Measurements from ENCODE around the gene CAMTA1. TPM values are rescaled to one million over a fixed set of nuclear protein-coding genes. Genes with fewer than 3 reads are reported as not detected.

The CAMTA1 gene
- total RNA-seq, 1 donor from 2014 or later, result 43.1 TPM

- intact Hi-C loops (cut with micrococcal nuclease), result no loop called here
Measured at GRCh38 chr1:7467476-7468175, 682.4 kb downstream of the CAMTA1 start.

- intact Hi-C loops (cut with micrococcal nuclease), result no loop called here
Measured at GRCh38 chr1:7468248-7468647, 683.0 kb downstream of the CAMTA1 start.

DNA sequence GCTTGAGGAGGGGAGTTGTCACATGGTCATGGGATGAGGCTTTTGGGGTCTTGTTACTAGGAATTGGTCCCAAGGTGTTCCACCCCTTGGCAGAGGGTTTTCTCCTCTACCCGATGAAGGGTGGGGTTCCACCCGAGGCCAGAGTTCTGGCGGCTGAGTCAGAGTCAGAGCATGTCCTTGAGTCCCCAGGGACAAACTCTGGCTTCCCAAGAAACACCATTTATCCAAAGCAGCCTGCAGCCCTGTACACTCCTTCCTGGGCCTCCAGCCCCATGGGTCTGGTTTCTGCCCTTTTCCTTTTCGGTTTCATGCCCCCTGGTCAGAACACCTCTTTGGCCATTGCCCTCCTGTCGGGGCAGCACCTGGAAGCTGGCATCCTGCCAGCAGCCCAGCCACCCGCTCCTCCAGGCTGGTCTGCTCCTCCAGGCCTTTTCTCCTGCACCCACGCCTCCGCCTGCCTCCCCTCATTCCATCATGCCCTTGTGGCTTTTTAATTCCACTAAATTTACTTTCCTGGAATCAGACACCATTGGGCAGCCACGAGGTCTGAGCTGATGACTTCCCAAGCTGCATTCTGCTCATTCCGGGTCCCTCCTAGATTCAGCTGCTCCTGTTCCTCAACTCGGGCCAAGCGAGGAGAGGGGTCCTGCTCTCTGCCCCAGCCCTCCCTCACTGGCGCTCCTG lies 684.1 kb downstream of the CAMTA1 start:
- intact Hi-C loops (cut with micrococcal nuclease), result no loop called here

DNA sequence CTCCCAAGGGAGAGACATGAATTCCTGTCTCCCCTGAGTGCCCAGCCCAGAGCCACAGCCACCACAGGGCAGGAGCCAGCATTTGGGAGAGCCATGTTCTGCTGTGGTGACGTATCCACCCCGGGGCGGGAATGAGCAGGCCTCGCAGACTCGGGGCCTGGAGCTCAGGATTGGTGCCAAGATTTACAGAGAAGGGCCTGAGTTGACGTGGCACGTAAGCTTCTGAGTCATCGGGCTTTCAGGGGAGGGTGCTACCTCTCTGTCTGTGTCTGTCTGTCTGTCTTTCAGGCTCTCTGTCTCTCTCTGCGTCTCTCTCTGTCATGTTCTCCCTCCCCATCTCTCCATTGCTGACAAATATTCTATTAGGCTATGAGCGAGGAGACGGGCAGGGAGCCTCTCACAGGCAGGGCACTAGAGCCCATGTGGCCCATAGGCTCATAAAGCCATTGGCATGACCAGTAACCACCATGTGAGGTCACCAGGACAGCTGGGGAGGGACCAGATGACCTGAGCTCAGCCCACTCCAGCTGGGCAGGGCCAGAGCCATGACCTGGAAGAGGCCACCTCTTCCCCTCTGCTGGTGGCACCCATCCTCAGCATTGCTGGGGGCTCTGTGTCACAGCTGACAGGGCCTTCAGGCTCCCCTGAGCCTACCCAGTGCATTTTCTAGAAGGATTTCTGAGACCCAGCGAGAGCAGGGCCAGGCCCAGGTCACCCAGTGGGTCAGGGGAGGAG lies 685.8 kb downstream of the CAMTA1 start:
- intact Hi-C loops (cut with micrococcal nuclease), result no loop called here

DNA sequence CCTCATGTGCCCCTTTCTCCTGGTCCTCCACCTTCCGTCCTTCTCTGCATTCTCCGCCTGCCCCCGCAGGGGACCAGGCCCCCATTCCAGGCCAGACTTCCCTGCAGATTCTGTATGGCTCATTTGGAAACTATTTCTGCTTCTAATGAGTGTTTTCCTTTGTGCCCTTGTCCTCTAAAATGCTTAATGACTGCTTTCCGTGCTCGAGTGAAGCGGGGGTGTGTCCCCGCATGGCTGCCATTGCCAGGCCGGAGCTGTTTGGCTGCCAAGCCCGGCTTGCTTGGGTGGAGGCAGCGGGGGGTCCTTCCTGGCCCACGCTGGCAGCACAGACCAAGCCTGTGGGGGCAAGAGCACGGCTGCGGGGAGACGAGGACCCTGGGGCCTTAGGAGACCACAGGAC lies 686.6 kb downstream of the CAMTA1 start:
- intact Hi-C loops (cut with micrococcal nuclease), result no loop called here

DNA sequence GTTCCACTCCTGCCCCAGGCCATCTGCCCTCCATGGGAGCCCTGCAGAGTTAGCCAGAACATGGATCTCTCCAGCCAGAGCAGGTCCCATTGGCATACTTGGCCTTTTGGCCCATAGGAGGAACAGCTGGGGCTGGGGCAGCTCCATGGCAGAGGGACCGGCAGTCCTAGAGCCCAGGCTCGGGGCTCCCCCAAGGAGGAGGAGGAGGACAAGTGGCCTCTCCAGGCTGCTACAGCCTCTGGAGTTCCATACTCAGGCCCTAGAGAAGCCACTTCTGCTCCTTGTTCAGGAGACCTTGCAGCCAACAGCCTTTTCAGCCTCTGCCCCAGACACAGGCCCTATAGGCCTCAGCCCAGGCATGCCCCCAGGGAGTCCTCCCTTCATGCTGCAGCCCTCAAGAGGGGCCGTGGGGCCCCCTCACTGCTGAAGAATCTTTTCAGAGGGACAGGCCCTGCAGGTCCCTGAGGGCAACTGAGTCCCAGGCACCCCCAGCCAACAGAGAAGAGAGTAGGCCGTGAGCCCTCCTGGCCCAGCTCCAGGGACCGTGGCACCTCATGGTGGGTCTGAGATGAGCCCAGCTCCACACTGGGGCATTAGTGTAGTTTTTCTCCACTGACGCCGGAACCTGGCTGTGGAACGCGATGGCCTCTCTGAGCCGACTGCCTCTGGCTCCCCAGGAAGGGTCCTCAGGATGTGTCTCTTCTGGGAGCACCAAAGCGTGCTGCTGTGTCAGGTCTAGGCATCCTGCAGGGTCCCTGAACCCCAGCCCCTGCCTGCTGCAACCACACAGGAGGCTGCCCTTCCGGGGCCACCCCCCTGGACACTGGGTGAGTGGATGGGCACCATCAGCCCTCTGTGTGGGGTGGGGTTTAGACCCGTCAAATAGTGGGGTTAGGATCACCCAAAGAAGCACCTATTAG lies 688.2 kb downstream of the CAMTA1 start:
- intact Hi-C loops (cut with micrococcal nuclease), result no loop called here

DNA sequence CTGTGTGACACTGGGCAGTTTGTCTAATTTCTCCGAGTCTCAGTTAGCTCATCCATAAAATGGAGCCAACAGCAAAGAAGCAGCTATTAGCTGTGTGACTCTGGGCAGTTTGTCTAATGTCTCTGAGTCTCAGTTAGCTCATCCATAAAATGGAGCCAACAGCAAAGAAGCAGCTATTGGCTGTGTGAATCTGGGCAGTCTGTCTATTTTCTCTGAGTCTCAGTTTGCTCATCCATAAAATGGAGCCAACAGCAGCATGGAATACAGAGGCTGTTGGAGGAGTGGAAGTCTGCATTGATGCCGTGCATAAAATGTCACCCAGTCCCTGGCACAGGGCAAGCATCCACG lies 688.9 kb downstream of the CAMTA1 start:
- intact Hi-C loops (cut with micrococcal nuclease), result no loop called here

- intact Hi-C loops (cut with micrococcal nuclease), result no loop called here
Measured at GRCh38 chr1:7474786-7475502, 689.7 kb downstream of the CAMTA1 start.

- intact Hi-C loops (cut with micrococcal nuclease), result no loop called here
Measured at GRCh38 chr1:7475691-7476090, 690.4 kb downstream of the CAMTA1 start.

DNA sequence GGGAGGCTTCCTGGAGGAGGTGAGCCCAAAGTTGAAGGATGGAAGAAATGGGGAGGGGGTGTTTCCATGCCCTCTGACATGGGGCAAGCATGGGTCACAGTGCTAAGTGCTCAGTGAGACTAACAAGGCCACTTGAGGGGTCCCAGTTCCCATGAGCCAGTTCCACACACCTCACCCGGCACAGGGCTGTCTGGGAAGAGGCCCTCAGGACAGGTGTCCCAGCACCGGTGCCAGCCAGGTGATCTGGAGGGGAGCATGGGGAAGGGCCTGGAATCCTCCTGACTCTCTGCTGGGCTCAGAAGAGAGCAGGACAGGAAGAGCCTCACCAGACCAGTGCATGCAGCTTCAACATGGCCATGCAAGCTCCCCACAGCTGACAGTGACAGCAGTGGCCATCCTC lies 691.1 kb downstream of the CAMTA1 start:
- intact Hi-C loops (cut with micrococcal nuclease), result no loop called here

DNA sequence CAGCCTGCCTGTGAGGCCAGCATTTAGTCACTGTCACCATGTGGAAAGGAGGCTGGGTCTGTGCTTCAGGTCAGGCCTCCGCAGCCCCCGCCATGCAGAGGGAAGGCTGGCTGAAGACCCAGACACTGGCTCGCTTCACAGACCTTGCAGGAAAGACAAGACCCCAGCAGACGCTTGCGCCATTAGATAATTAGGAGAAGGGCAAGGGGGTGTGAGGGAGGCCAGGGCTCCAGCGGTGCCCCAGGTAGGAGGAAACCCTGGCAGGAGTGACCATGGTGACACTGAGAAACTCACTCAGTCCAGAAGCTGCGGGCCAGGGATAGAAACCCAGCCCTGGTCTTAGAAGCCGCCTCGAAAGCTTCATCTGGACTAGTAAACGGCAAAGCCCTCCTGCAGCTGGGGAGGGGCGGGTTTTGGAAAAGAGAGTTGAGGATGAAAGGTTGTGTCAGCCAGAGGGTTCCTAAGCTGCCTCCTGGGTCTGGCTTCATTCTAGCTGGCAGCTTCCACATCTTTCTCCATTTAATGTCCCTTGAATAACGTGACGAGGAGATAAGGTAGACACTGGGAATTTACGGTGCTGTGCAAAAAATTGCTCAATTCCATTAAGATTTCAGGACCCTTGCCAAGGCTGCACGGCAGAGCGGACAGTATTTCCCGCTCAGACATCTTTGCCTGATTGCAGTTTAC lies 691.8 kb downstream of the CAMTA1 start:
- intact Hi-C loops (cut with micrococcal nuclease), result no loop called here

DNA sequence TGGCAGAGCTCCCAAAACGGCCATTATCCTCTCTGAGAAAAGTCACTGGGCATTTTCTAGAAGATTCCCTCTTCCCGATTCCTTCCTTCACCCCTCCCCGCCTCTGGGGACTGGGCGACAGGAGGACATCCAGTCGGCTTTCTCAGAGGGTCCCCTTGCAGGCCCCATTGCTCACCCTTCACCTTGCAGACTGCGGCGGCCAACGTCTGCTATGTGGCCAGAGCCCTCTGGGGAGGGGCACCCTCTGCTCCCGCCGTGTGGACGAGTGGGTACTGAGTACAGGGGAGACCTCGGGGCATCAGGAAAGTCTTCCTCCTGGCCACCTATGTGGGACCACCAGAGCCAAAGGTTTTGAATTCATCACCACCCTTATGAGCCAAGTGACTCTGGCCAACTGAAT lies 692.3 kb downstream of the CAMTA1 start:
- intact Hi-C loops (cut with micrococcal nuclease), result no loop called here

GRCh38 chr1:7478142-7478790 lies 693.0 kb downstream of the CAMTA1 start:
- intact Hi-C loops (cut with micrococcal nuclease), result no loop called here

GRCh38 chr1:7478809-7479499 lies 693.7 kb downstream of the CAMTA1 start:
- intact Hi-C loops (cut with micrococcal nuclease), result no loop called here

DNA sequence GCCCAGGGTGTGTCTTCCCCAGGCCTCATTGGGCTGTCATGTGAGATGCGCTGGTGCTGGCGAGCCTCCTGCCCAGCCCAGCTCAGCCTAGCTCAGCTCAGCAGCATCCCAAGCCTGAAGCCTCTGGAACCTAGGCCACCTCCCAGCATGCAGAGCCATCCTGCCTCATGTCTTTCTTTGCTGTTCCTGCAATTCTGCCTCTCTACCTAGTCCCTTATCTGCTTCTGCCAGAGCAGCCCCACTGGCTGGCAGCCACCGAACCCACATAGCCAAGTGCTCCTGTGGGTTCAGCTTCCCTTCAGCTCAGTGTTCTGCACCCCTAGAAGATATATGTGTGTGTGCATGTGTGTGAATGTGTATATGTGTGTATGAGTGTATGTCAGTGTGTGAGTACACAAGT lies 694.3 kb downstream of the CAMTA1 start:
- intact Hi-C loops (cut with micrococcal nuclease), result no loop called here

GRCh38 chr1:7481194-7481593 lies 695.9 kb downstream of the CAMTA1 start:
- intact Hi-C loops (cut with micrococcal nuclease), result no loop called here

- intact Hi-C loops (cut with micrococcal nuclease), result no loop called here
Measured at GRCh38 chr1:7482077-7482476, 696.8 kb downstream of the CAMTA1 start.

DNA sequence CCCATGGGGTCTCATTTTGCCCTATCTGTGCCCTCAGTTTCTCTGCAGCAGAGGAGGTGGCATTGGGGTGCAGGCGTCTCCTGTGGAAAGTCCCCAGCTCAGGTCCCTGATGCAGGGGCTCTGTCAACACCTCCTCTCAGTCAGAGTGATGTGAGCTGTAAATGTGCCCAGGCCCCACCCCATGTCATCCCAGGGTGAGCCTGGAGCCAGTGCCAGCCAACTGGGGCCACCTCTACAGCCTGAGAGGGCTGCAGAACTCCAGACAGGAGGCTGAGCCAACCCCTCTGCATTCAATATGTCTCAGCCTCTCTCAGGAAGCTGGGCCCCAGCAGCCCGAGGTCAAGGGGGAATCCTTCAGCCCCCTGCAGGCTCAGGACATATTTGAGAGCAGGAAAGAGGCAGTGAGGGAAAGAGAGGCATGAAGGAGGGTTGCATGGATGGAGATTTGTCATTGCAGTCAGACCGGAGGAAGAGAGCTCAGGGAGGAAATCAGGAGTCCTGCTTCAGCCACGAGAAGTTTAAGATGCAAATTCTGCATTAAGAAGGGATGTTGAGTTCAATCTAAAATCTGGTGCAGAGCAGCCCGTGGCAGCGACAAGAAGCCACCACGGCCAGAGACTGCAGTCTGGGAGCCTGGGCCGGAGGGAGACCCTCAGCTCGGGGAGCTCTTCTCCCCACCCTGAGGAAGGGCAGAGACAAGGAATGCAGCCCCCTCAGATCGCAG lies 697.7 kb downstream of the CAMTA1 start:
- intact Hi-C loops (cut with micrococcal nuclease), result no loop called here
